MM.1S (cell line): ENCODE results near the gene STAG1.
"Not testable (repeated sequence)": the region's sequence is repeated elsewhere in the genome, so short reads cannot be mapped to it uniquely, and the experiment has no call there.

Experiments
- DNase-seq: peaks from one replicate; pipeline ENCODE4 v3.0.0-alpha.2; 2015
- H2AFZ ChIP-seq: fragments of 300-600 bp; sonication (generic); 2 replicates; pipeline ENCODE4 v1.6.0; 2016; ENCODE audit warnings: antibody characterized with exemption, low read length
- H3F3A ChIP-seq: fragments of 300-600 bp; sonication (generic); 2 replicates; pipeline ENCODE4 v1.6.1; 2016; ENCODE audit warnings: mild to moderate bottlenecking, antibody characterized with exemption, low read length, moderate library complexity, mixed read lengths; ENCODE audit not compliant: insufficient read depth
- H3K27ac ChIP-seq: fragments of 300-600 bp; sonication (generic); 2 replicates; pipeline ENCODE4 v1.5.1; 2016; ENCODE audit warnings: mild to moderate bottlenecking, low read length
- H3K27me3 ChIP-seq: fragments of 300-600 bp; sonication (generic); replicated peaks from 2 replicates; pipeline ENCODE4 v1.6.0; 2016; ENCODE audit warnings: low read length; ENCODE audit not compliant: insufficient read depth
- H3K36me3 ChIP-seq: fragments of 300-600 bp; sonication (generic); replicated peaks from 2 replicates; pipeline ENCODE4 v1.6.1; 2016; ENCODE audit warnings: mild to moderate bottlenecking, low read length, mixed read lengths; ENCODE audit not compliant: insufficient read depth
- H3K4me1 ChIP-seq: fragments of 300-600 bp; sonication (generic); 2 replicates; pipeline ENCODE4 v1.6.1; 2016; ENCODE audit warnings: low read length, mixed read lengths
- H3K4me2 ChIP-seq: fragments of 300-600 bp; sonication (generic); 2 replicates; pipeline ENCODE4 v1.6.0; 2016; ENCODE audit warnings: low read depth, low read length
- H3K4me3 ChIP-seq: fragments of 300-600 bp; sonication (generic); 2 replicates; pipeline ENCODE4 v1.5.1; 2016; ENCODE audit warnings: low read length, mixed read lengths
- H3K79me2 ChIP-seq: fragments of 300-600 bp; sonication (generic); 2 replicates; pipeline ENCODE4 v1.6.1; 2016; ENCODE audit warnings: mixed run types, low read length, mixed read lengths
- H3K9ac ChIP-seq: fragments of 300-600 bp; sonication (generic); 2 replicates; pipeline ENCODE4 v1.6.1; 2016; ENCODE audit warnings: low read length, mixed read lengths
- H3K9me2 ChIP-seq: fragments of 300-600 bp; sonication (generic); replicated peaks from 2 replicates; pipeline ENCODE4 v1.6.1; 2016; ENCODE audit warnings: mild to moderate bottlenecking, low read length, mixed read lengths; ENCODE audit not compliant: insufficient read depth
- H3K9me3 ChIP-seq: fragments of 300-600 bp; sonication (generic); replicated peaks from 2 replicates; pipeline ENCODE4 v1.6.1; 2016; ENCODE audit warnings: mild to moderate bottlenecking, low read length, mixed read lengths; ENCODE audit not compliant: insufficient read depth
- H4K20me1 ChIP-seq: fragments of 300-600 bp; sonication (generic); 2 replicates; pipeline ENCODE4 v1.6.1; 2016; ENCODE audit warnings: mild to moderate bottlenecking, low read length, moderate library complexity, mixed read lengths; ENCODE audit not compliant: insufficient read depth
- CTCF ChIP-seq: fragments of 300-600 bp; sonication (generic); IDR thresholded peaks from 2 replicates; pipeline ENCODE4 v1.5.1; 2016; ENCODE audit warnings: antibody characterized with exemption, low read length, mixed read lengths
- EZH2 ChIP-seq: fragments of 300-600 bp; sonication (generic); optimal IDR thresholded peaks from 2 replicates; pipeline ENCODE3; 2017; ENCODE audit warnings: low read depth, mild to moderate bottlenecking, antibody characterized with exemption, low read length, mixed read lengths
- EZH2phosphoT487 ChIP-seq: fragments of 300-600 bp; sonication (generic); IDR thresholded peaks from 2 replicates; pipeline ENCODE4 v1.6.1; 2018; ENCODE audit warnings: antibody characterized with exemption, low read length

STAG1 gene

GRCh38 chr3:136758160-136759102 lies 6.3 kb upstream of the STAG1 start:
- H3K4me1 ChIP-seq, H3K4me3 ChIP-seq, H3K9me3 ChIP-seq, H3K27ac ChIP-seq, H3K79me2 ChIP-seq, H3K27me3 ChIP-seq, H4K20me1 ChIP-seq, H3K9me2 ChIP-seq, H3K9ac ChIP-seq, H3F3A ChIP-seq, H3K36me3 ChIP-seq, H3K4me2 ChIP-seq, H2AFZ ChIP-seq: not testable (repeated sequence)
- TF ChIP-seq CTCF, result peak; percentile 62
- peak; percentile 36 for DNase-seq

DNA sequence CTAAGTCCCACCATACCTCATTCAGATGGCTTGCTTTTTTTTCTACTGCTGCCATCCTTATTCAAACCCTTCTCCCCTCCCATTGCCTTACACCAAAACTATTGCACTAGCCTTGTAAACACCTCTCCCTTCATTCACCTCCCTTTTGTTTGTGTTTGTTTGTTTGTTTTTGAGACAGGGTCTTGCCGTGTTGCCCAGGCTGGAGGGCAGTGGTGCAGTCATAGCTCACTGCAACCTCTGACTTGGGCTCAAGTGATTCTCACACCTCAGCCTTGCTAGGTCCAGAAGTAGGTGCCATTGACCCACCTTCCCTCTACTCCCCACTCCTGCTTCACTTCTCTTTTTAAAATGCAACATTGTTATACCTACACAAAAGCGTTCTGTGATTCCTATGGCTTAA lies 3.0 kb upstream of the STAG1 start:
- H3K4me3 ChIP-seq, result no peak overlapping the region
- no peak overlapping the region for H3K27ac ChIP-seq
- no peak overlapping the region for H3K4me2 ChIP-seq
- peaks cover 13% of the 10 kb centered on the region for H3K79me2 ChIP-seq
- DNase-seq, result no peak
- H4K20me1 ChIP-seq, result no peaks in the 10 kb centered on the region
- H3K9ac ChIP-seq, result no peak overlapping the region
- no peaks in the 10 kb centered on the region for H3K9me2 ChIP-seq
- TF ChIP-seq CTCF, result no peak
- no peak for TF ChIP-seq EZH2
- TF ChIP-seq EZH2phosphoT487, result no peak
- H3K9me3 ChIP-seq, result no peaks in the 10 kb centered on the region
- H2AFZ ChIP-seq, result no peak overlapping the region
- peaks cover 14% of the 10 kb centered on the region for H3F3A ChIP-seq
- H3K27me3 ChIP-seq, result no peaks in the 10 kb centered on the region
- H3K36me3 ChIP-seq, result no peaks in the 10 kb centered on the region
- H3K4me1 ChIP-seq, result peaks cover 5% of the 10 kb centered on the region; the same call in 1 of the 2 replicates

DNA sequence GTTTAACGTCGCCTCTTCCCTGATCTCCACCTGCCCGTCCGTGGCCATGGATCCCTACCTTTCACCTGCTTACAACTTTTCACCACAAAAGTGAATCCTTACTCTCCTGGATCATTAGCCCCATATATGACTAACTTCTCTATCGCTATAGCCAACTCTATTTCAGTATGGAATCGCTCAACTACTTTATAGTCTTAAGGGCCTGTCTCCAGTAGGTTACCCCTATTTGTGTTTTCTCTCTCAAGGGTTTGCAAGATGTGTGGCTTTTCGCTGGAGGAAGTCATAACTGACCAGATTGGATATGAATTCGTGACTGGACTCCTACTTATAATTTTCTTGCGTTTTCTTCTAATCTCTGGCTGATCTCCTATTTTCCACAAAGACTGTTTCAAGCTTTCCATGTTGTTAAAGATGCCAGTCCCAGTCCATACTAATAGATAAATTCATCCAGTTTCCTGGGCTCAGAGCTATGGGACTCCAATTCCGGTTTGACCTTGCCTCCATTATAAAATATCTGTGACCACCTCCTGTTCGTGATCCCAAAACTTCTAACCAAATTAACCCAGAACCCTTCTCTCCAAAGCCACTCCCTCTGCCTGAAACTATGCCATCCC lies 1.3 kb upstream of the STAG1 start:
- Histone ChIP-seq H3K9me3 (no peaks in the 10 kb centered on the region), H3K27ac (peak overlapping the region; percentile 96), H3K9ac (peak overlapping the region; percentile 92), H3F3A (peaks cover 14% of the 10 kb centered on the region), H3K4me1 (peaks cover 13% of the 10 kb centered on the region), H3K27me3 (no peaks in the 10 kb centered on the region), H3K36me3 (no peaks in the 10 kb centered on the region), H3K79me2 (peaks cover 31% of the 10 kb centered on the region), H2AFZ (peak overlapping the region; percentile 79), H4K20me1 (no peaks in the 10 kb centered on the region), H3K4me2 (peak overlapping the region; percentile 82), H3K4me3 (peak overlapping the region; percentile 73), H3K9me2 (no peaks in the 10 kb centered on the region)
- peak; percentile 15 for DNase-seq
- no peak for TF ChIP-seq CTCF
- no peak for TF ChIP-seq EZH2phosphoT487
- TF ChIP-seq EZH2, result no peak
